ENCODE data around the gene SPDYE4.
"Not testable (repeated sequence)": the region's sequence is repeated elsewhere in the genome, so short reads cannot be mapped to it uniquely, and the experiment has no call there.

The SPDYE4 gene, protein sequence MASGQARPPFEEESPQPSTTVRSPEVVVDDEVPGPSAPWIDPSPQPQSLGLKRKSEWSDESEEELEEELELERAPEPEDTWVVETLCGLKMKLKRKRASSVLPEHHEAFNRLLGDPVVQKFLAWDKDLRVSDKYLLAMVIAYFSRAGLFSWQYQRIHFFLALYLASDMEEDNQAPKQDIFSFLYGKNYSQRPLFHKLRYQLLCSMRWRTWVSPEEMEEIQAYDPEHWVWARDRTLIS

DNA sequence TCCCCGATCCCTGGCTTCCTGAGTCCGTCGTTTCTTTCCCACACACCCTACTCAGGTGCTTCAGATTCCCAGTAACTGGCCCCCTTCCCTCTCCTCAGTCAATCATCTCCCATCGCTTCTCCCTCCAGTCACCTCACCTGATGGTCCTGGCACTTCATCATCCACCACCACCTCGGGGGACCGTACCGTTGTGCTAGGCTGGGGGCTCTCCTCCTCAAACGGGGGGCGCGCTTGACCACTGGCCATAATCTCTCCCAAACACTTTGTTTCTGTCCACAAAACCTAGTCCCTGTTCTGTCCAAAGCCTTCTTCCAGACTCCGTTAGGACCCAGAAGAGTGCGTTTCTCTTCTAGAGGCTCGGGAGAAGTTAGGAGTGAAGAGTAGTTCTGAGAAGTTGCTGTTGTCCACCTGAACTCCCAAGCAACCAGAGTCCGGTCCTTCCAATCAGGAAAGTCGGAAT lies at the start of gene SPDYE4:
TSS of gene SPDYE4 (minus strand) at position 410 of the 460 bp plus-strand sequence. CDS start at position 246, 164 bp downstream.
- no peak for DNase-seq

GRCh38 chr17:8806926-8807550 lies 48.7 kb upstream of the SPDYE4 start:
- DNase-seq = no peak

- DNase-seq = no peak
These were observed 48.0 kb upstream of the SPDYE4 start for GRCh38 chr17:8806253-8806925.

- not testable (repeated sequence) for DNase-seq
These were observed 47.0 kb upstream of the SPDYE4 start for GRCh38 chr17:8805396-8805795.

- no peak for DNase-seq
These were observed 45.4 kb upstream of the SPDYE4 start for GRCh38 chr17:8803531-8804420.

GRCh38 chr17:8801135-8801840 lies 42.9 kb upstream of the SPDYE4 start:
- no peak for DNase-seq

GRCh38 chr17:8800656-8801055 lies 42.3 kb upstream of the SPDYE4 start:
- no peak for DNase-seq

DNA sequence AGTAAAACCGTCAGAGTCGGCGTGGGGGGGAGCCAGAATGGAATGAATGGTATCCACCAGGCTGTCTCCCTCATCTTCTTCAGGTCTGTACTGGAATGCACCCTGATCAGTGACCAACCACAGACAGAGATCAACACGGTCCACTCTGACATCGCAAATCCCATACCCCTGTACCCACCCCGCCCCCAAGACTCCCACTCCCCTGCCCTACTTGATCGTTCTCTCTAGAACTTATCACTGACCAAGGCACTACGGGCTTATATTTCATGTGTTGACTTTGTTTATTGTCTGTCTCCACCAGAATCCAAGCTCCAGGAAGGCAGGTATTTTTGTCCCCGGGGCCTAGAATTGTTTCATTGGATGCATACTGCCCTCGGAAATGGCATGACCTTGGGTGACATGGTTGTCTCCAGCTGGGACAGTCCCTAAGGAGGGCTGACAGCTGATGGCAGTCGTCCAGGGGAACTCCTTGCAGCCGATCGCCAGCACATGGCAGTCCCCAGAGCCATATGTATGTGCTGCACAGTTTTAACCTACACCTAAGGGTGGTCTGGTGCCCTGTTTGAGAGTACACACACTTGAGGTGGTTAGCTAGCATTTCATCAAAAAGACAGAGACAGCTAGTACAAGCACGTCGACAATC lies 41.3 kb upstream of the SPDYE4 start:
- no peak for DNase-seq

DNA sequence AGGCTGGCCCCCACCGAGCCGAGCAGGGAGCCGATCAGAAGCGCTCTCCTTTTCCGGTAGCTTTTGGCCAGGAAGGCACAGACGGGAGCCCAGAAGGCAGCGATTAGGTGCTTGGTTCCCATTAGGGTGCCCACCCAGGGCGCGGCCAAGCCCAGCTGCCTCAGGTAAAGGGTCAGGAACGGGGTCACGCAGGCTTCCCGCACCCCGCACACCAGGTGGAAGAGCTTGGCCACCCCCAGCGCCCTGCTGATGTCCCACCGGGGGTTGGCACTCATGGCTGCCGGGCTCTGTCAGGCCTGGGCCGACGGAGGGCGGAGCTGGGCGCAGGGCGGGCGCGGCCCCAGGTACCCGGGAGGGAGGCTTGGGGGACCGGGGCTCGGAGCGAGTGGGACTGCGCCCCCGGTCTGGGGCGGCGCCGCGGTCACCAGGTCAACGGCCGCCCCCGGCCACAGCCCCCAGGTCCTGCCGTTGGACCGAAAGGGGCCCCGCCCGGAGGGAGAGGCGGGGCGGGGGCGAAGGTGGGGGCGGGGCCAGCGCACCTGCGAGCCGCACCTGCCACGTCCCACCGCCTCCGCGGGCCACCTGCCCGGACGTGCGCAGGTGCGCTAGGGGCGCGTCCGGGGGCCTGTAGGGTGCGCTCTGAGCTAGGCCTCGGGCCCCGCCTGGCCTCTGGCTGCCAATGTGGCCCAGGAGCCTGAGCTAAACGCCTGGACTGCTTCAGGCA lies 40.7 kb upstream of the SPDYE4 start, which contains the start of gene MFSD6L:
TSS of gene MFSD6L (minus strand) at position 520 of the 724 bp plus-strand sequence. CDS start at position 275, 245 bp downstream.
- peak; percentile 19 for DNase-seq

DNA sequence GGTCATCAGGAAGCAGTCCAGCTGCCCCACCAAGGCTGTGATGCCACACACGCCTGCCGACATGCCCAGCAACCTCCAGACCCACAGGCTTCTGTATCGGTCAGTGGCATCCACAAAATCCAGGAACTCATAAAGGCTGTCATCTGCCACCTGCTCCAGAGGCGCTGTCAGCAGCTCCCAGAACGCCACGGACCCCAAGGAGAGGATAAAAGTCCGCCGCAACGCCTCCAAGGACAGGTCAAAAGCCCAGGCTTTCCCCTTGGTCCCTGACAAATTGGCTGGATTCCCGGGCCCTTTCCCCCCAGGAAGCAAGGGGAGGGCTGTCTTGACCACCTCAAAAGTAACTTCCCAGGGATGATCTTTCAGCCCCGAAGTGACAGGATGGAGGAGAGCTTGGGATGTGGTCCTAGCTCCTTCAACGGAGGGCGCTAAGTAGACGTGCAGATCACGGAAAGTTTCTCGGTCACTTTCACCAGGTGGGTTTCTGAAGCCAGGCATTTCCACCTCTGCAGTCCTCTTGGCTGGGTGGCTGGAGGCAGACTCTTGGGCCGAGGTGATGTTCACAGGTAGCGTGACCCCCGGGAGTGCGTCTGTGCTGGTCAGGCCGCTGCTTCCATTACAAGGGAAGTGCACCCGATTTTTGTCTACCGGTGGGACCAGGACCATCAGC lies 40.0 kb upstream of the SPDYE4 start:
- no peak for DNase-seq

- no peak for DNase-seq
These were observed 39.4 kb upstream of the SPDYE4 start for GRCh38 chr17:8797621-8798175.

DNA sequence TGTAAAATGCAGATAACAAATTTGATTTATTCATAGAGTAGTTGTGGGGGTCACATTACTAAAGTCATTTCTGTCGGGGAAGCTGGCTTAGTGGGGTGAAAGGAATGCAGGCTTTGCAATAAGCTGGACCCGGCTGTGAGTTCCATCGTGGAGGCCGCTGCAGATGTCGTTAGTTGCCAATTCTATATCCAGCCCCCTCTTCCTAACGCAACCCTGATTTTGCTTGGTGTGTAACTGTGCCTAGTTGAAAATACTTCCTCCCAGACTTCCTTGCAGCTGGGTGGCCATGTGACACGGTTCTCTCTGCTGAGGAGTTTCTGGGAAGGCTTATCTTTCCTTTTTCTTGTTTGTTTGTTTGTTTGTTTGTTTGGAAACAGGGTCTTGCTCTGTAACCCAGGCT lies 36.3 kb upstream of the SPDYE4 start:
- DNase-seq = no peak

DNA sequence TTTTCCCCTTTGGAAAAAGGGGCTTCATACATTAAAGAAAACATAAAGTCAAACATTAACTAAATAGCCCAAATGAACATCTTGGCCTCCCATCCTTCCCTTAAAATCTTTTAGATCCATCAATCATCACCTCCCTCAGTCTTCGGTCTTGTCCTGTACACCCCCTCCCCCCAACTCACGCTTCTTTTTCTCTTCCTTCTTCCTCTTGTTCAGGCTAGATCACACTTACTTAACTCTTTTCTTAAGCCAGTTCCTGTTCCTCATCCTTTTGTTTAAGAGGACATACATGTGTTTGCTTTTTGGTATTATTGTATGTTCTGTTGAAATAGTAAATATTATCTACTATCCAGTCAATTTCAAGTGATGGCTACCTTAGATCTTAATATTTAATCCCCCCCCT lies 35.3 kb upstream of the SPDYE4 start:
- no peak for DNase-seq

DNA sequence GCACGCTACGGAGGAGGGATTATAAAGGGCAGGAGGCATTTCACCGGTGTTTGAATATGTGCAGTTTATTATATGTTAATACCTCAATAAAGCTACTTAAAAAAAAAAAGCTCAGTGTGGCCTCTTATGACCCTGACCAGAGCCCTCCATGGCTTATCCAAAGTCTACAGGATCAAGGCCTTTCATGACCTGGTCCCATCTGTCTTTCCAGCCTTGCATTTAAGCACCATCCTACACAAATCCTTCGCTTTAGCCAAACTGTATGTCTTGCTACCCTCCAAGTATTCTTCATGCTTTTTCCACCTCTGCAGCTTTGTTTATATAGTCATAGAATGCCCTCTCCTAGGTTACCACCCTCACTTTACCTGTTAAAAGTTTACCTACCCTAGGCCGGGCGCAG lies 34.3 kb upstream of the SPDYE4 start:
- DNase-seq = no peak

DNA sequence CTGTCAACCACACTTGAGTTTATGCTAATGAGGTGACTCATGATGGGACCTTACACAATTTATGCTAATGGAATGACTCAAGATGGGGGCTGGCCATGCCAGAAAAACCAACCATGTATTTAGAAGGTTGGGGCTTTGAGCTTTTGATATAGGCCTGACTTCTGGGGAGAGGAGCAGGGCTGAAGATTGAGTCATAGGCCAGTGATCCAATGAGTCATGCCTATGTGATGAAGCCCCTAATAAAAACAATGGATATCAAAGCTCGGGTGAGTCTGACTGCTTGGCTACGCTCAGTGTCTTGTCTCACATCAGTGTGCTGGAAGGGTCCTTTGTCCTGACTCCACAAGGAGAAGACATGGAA lies 33.5 kb upstream of the SPDYE4 start:
- no peak for DNase-seq

- DNase-seq = no peak
These were observed 33.0 kb upstream of the SPDYE4 start for GRCh38 chr17:8791248-8791909.

DNA sequence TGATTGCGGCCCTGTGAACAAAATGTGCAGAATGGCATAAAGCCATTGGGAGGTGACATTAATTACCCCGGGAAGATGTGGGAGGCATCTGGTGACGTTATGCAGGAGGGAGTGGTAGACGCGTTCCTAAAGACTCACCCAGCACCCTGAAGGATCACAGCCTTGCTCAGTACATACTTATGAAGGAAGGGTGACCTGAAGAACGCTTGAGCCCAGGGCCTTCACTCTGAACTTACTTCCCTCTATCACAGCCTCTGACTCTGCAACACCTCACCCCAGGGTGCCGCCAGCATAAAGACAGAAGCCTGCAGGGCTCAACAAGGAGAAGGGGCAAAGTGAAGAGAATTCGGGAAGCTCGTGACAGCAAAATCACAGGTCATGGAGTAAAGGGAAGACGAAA lies 31.4 kb upstream of the SPDYE4 start:
- DNase-seq = no peak

DNA sequence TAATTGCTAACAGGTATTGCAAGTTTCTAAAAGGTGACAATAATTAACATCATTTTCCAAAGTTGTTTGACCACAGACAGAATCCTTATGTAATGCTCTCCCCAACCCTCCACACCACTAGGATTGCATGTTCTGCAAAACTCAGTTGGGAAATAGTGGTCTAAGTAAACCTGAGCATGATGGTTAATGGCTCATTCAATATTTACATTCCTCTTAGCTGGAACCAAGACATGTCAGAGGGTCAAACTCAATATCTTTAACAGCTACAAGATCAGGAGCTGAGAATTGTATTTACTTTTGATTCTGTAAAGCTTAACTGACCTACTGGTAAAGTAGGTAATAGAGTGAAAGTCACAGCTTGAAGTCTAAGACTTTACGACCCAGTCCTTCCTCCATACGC lies 30.7 kb upstream of the SPDYE4 start:
- no peak for DNase-seq

- DNase-seq = peak; percentile 10
These were observed 27.4 kb upstream of the SPDYE4 start for GRCh38 chr17:8785547-8786413.

All from NCI-H2107 (cell line).